Astrocyte (in vitro differentiated cells and primary cell): ENCODE results near the gene GNAO1. TPM values are rescaled to one million over a fixed set of nuclear protein-coding genes. Genes with fewer than 3 reads are reported as not detected.
A peak's percentile ranks its signal among the peaks of the same experiment; 100 is the strongest.

ENCODE experiments used
- DNase-seq: peaks from one replicate; pipeline ENCODE4 v3.0.0-alpha.2; 2010; ENCODE audit warnings: low read depth
- FAIRE-seq: peaks from 2 replicates; lab custom pipeline; 2011; peaks lifted over from hg19 to GRCh38; lab: Jason Lieb, UNC
- H2AFZ ChIP-seq: 2 replicates; pipeline ENCODE4 v1.6.0; 2012; ENCODE audit warnings: low read depth, low read length, inconsistent platforms
- H3K27ac ChIP-seq: 2 replicates; pipeline ENCODE4 v1.5.1; 2011; ENCODE audit warnings: low read depth, low read length, inconsistent platforms
- H3K27me3 ChIP-seq: 2 replicates; pipeline ENCODE4 v1.6.0; 2011; ENCODE audit warnings: low read length, inconsistent platforms; ENCODE audit not compliant: insufficient read depth
- H3K36me3 ChIP-seq: 2 replicates; pipeline ENCODE4 v1.5.1; 2011; ENCODE audit warnings: low read length, inconsistent platforms; ENCODE audit not compliant: insufficient read depth
- H3K4me1 ChIP-seq: 2 replicates; pipeline ENCODE4 v1.5.1; 2011; ENCODE audit warnings: low read length, inconsistent platforms; ENCODE audit not compliant: insufficient read depth
- H3K4me2 ChIP-seq: 2 replicates; pipeline ENCODE4 v1.6.0; 2012; ENCODE audit warnings: low read length, inconsistent platforms
- H3K4me3 ChIP-seq: 2 replicates; pipeline ENCODE4 v1.5.1; 2011; ENCODE audit warnings: low read depth, mild to moderate bottlenecking, low read length, inconsistent platforms; ENCODE audit not compliant: insufficient read depth
- H3K79me2 ChIP-seq: 2 replicates; pipeline ENCODE4 v1.6.0; 2012; ENCODE audit warnings: mild to moderate bottlenecking, low read length, inconsistent platforms; ENCODE audit not compliant: insufficient read depth
- H3K9ac ChIP-seq: 2 replicates; pipeline ENCODE4 v1.6.0; 2012; ENCODE audit warnings: mild to moderate bottlenecking, low read length, inconsistent platforms
- H3K9me3 ChIP-seq: 2 replicates; pipeline ENCODE4 v1.5.1; 2012; ENCODE audit warnings: low read depth, mild to moderate bottlenecking, low read length, inconsistent platforms; ENCODE audit not compliant: insufficient read depth
- H4K20me1 ChIP-seq: 2 replicates; pipeline ENCODE4 v1.6.0; 2012; ENCODE audit warnings: low read length, inconsistent platforms; ENCODE audit not compliant: insufficient read depth
- H3K27ac Mint-ChIP-seq: one replicate; pipeline ENCODE4 v1.8.0; 2021; ENCODE audit warnings: mild to moderate bottlenecking, mixed read lengths; ENCODE audit not compliant: unreplicated experiment
- H3K27me3 Mint-ChIP-seq: one replicate; pipeline ENCODE4 v1.8.0; 2021; ENCODE audit warnings: low read depth, mixed read lengths; ENCODE audit not compliant: unreplicated experiment
- H3K36me3 Mint-ChIP-seq: one replicate; pipeline ENCODE4 v1.8.0; 2021; ENCODE audit warnings: low read depth, mixed read lengths; ENCODE audit not compliant: unreplicated experiment
- H3K4me1 Mint-ChIP-seq: one replicate; pipeline ENCODE4 v1.8.0; 2021; ENCODE audit warnings: low read depth, mixed read lengths; ENCODE audit not compliant: unreplicated experiment
- H3K4me3 Mint-ChIP-seq: one replicate; pipeline ENCODE4 v1.8.0; 2021; ENCODE audit warnings: mild to moderate bottlenecking, moderate library complexity, mixed read lengths; ENCODE audit not compliant: unreplicated experiment
- H3K9me3 Mint-ChIP-seq: one replicate; pipeline ENCODE4 v1.8.0; 2021; ENCODE audit warnings: mild to moderate bottlenecking, mixed read lengths; ENCODE audit not compliant: unreplicated experiment
- EZH2 ChIP-seq: IDR thresholded peaks from 2 replicates; pipeline ENCODE4 v1.6.1; 2012; ENCODE audit warnings: mild to moderate bottlenecking, low read length, inconsistent platforms; ENCODE audit not compliant: insufficient read depth
- total RNA-seq: library from RNA; stranded (reverse); gene quantifications from 2 replicates; pipeline ENCODE4 v1.2.1, GENCODE V29; 2021
- TF ChIP-seq, protein P1 (sequence below): IDR thresholded peaks from 2 replicates; pipeline ENCODE4 v1.5.1; 2011; ENCODE audit warnings: low read depth, mild to moderate bottlenecking, inconsistent platforms, low read length, moderate library complexity; ENCODE audit not compliant: insufficient read depth

Gene GNAO1
- total RNA-seq, 1 donor from 2014 or later, result 1.7 TPM

DNA sequence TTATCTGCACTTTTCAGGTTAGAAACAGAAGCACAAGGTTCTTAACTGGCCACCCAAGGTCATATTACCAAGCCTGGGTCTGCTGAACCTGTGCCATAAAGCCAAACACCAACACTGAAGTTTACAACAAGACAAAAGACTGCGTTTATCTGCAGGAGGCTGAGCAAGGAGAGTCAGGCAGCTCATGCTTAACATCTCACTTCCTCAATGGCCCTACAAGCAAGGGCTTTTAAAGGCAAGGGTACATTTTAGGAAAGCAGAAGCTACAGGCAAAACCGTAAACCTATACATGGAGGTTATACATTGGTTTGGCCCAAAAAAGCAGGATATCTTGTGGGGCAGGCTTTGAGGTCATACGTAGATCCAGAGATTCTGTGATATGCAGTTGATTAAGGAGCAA, 91.2 kb downstream of the GNAO1 start:
- H3K4me1 ChIP-seq, result no peaks in the 10 kb centered on the region
- no peaks in the 10 kb centered on the region for H3K36me3 ChIP-seq
- no peak for TF ChIP-seq EZH2
- TF ChIP-seq, protein P1, sequence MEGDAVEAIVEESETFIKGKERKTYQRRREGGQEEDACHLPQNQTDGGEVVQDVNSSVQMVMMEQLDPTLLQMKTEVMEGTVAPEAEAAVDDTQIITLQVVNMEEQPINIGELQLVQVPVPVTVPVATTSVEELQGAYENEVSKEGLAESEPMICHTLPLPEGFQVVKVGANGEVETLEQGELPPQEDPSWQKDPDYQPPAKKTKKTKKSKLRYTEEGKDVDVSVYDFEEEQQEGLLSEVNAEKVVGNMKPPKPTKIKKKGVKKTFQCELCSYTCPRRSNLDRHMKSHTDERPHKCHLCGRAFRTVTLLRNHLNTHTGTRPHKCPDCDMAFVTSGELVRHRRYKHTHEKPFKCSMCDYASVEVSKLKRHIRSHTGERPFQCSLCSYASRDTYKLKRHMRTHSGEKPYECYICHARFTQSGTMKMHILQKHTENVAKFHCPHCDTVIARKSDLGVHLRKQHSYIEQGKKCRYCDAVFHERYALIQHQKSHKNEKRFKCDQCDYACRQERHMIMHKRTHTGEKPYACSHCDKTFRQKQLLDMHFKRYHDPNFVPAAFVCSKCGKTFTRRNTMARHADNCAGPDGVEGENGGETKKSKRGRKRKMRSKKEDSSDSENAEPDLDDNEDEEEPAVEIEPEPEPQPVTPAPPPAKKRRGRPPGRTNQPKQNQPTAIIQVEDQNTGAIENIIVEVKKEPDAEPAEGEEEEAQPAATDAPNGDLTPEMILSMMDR, result no peak
- no peaks in the 10 kb centered on the region for H3K9me3 ChIP-seq
- FAIRE-seq (no peak), DNase-seq (no peak)
- Mint-ChIP-seq H3K27ac (no peak overlapping the region), H3K4me1 (no peaks in the 10 kb centered on the region), H3K4me3 (no peak overlapping the region), H3K36me3 (no peaks in the 10 kb centered on the region), H3K27me3 (peaks cover 24% of the 10 kb centered on the region), H3K9me3 (no peaks in the 10 kb centered on the region)
- H3K79me2 ChIP-seq, result no peaks in the 10 kb centered on the region
- no peak overlapping the region for H3K4me3 ChIP-seq
- H4K20me1 ChIP-seq, result no peaks in the 10 kb centered on the region
- H3K27ac ChIP-seq, result no peak overlapping the region
- H3K4me2 ChIP-seq, result no peak overlapping the region
- no peak overlapping the region for H2AFZ ChIP-seq
- no peaks in the 10 kb centered on the region for H3K27me3 ChIP-seq
- H3K9ac ChIP-seq, result no peak overlapping the region

DNA sequence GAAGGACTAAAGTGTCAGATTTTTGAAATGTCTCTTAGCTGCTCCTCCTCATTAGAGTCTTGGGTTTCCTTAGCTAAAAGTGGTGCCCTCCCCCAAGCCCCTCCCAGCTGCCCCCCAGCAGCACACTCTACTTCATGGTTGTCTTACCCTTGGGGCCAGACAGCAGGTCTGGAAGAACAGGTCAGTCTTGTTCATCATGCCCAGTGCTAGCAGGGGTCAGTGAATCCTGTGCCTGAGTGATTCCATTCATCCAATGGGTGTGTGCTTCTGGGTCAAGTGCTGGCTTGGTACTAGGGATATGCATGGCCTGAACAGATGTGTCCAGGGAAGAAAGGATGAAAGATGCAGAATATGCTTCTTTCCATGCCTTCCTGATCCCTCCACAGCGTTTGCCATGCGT, 93.2 kb downstream of the GNAO1 start:
- Histone ChIP-seq H3K4me3 (no peak overlapping the region), H2AFZ (no peak overlapping the region), H3K9ac (no peak overlapping the region), H3K9me3 (no peaks in the 10 kb centered on the region), H3K27ac (no peak overlapping the region), H3K79me2 (no peaks in the 10 kb centered on the region), H3K27me3 (no peaks in the 10 kb centered on the region), H3K4me2 (no peak overlapping the region), H3K4me1 (no peaks in the 10 kb centered on the region), H4K20me1 (no peaks in the 10 kb centered on the region), H3K36me3 (no peaks in the 10 kb centered on the region)
- no peaks in the 10 kb centered on the region for H3K4me1 Mint-ChIP-seq
- DNase-seq, result no peak
- TF ChIP-seq, protein P1, result no peak
- no peak for TF ChIP-seq EZH2
- H3K27ac Mint-ChIP-seq, result no peak overlapping the region
- no peaks in the 10 kb centered on the region for H3K36me3 Mint-ChIP-seq
- H3K4me3 Mint-ChIP-seq, result no peak overlapping the region
- FAIRE-seq, result no peak
- H3K9me3 Mint-ChIP-seq, result no peaks in the 10 kb centered on the region
- peaks cover 23% of the 10 kb centered on the region for H3K27me3 Mint-ChIP-seq

DNA sequence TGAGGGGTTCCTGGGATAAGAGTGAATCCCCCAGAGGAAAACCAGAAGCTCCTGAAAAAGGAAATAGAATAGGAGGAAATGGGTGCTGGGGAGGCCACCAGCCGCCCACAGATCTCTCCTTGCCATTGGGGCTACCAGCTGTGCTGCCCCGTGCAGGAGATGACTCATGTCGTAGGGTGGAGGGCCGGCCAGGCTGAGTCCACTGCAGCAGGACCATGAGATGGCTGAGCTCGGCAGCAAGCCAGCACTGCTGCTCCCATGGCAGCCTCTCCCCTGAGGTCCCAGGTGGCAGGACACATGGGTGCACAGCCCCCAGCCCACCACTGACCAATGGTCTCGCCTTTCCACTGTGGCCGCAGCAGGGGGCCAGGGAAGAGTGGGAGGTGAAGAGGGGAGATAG, 95.5 kb downstream of the GNAO1 start:
- TF ChIP-seq EZH2, result no peak
- TF ChIP-seq, protein P1, result no peak
- no peaks in the 10 kb centered on the region for H3K4me1 ChIP-seq
- no peaks in the 10 kb centered on the region for H3K36me3 ChIP-seq
- H3K9me3 Mint-ChIP-seq, result no peaks in the 10 kb centered on the region
- no peak overlapping the region for H3K9ac ChIP-seq
- H3K4me2 ChIP-seq, result peak overlapping the region; percentile 33
- H3K9me3 ChIP-seq, result no peaks in the 10 kb centered on the region
- no peak overlapping the region for H3K4me3 Mint-ChIP-seq
- peaks cover 2% of the 10 kb centered on the region for H3K27me3 ChIP-seq
- no peaks in the 10 kb centered on the region for H3K79me2 ChIP-seq
- H4K20me1 ChIP-seq, result no peaks in the 10 kb centered on the region
- H3K27me3 Mint-ChIP-seq, result peaks cover 31% of the 10 kb centered on the region
- no peak overlapping the region for H3K4me3 ChIP-seq
- H3K27ac Mint-ChIP-seq, result no peak overlapping the region
- no peak overlapping the region for H2AFZ ChIP-seq
- DNase-seq (no peak), FAIRE-seq (no peak)
- H3K36me3 Mint-ChIP-seq, result no peaks in the 10 kb centered on the region
- no peaks in the 10 kb centered on the region for H3K4me1 Mint-ChIP-seq
- H3K27ac ChIP-seq, result no peak overlapping the region
